ENCODE results near the gene ATP13A4.

ATP13A4 gene

GRCh38 chr3:193387596-193387995 lies 167.1 kb downstream of the ATP13A4 start:
- DNase-seq = no peak

GRCh38 chr3:193378706-193379105 lies 176.0 kb downstream of the ATP13A4 start, which contains the start of gene ATP13A5:
TSS of gene ATP13A5 (minus strand) at chr3:193378753. CDS start at chr3:193378725, 28 bp downstream.
- DNase-seq = no peak

GRCh38 chr3:193377591-193377990 lies 177.1 kb downstream of the ATP13A4 start:
- no peak for DNase-seq

GRCh38 chr3:193375614-193376013 lies 179.1 kb downstream of the ATP13A4 start:
- DNase-seq = no peak

- DNase-seq = no peak
These were observed 181.9 kb downstream of the ATP13A4 start for GRCh38 chr3:193372783-193373182.

- DNase-seq = no peak
These were observed 186.8 kb downstream of the ATP13A4 start for GRCh38 chr3:193367868-193368267.

GRCh38 chr3:193357291-193357690 lies 197.4 kb downstream of the ATP13A4 start:
- no peak for DNase-seq

- DNase-seq = no peak
These were observed 200.3 kb downstream of the ATP13A4 start for GRCh38 chr3:193354423-193354822.
